Activated T-cell treated with anti-CD3 and anti-CD28 coated beads, Interleukin-2, amount 50 U/mL, for 24 hours (primary cell): ENCODE data around the gene PDSS1.
"Not testable (repeated sequence)": the region's sequence is repeated elsewhere in the genome, so short reads cannot be mapped to it uniquely, and the experiment has no call there.

Experiments
- DNase-seq: peaks from one replicate; pipeline ENCODE4 v3.0.0-alpha.2; 2020
- H3K27ac Mint-ChIP-seq: 2 replicates; pipeline ENCODE4 v1.8.0; 2020; ENCODE audit warnings: mild to moderate bottlenecking, mixed read lengths
- H3K27me3 Mint-ChIP-seq: 2 replicates; pipeline ENCODE4 v1.8.0; 2020; ENCODE audit warnings: mixed read lengths
- H3K36me3 Mint-ChIP-seq: 2 replicates; pipeline ENCODE4 v1.8.0; 2020; ENCODE audit warnings: low read depth, mixed read lengths
- H3K4me1 Mint-ChIP-seq: 2 replicates; pipeline ENCODE4 v1.8.0; 2020; ENCODE audit warnings: low read depth, mixed read lengths
- H3K4me3 Mint-ChIP-seq: 2 replicates; pipeline ENCODE4 v1.8.0; 2020; ENCODE audit warnings: mild to moderate bottlenecking, moderate library complexity, mixed read lengths
- H3K9me3 Mint-ChIP-seq: 2 replicates; pipeline ENCODE4 v1.8.0; 2020; ENCODE audit warnings: mixed read lengths

The PDSS1 gene

GRCh38 chr10:26685441-26685840, 12.1 kb upstream of the PDSS1 start:
- Mint-ChIP-seq H3K4me1 (peaks cover 36% of the 10 kb centered on the region), H3K27ac (no peak overlapping the region), H3K36me3 (no peaks in the 10 kb centered on the region), H3K4me3 (no peak overlapping the region), H3K9me3 (peaks cover 2% of the 10 kb centered on the region), H3K27me3 (peaks cover 2% of the 10 kb centered on the region)
- DNase-seq: no peak

GRCh38 chr10:26689399-26689798, 8.1 kb upstream of the PDSS1 start:
- peaks cover 16% of the 10 kb centered on the region for H3K4me1 Mint-ChIP-seq
- H3K27me3 Mint-ChIP-seq: peaks cover 2% of the 10 kb centered on the region
- H3K27ac Mint-ChIP-seq: no peak overlapping the region
- no peak for DNase-seq
- H3K4me3 Mint-ChIP-seq: no peak overlapping the region
- no peaks in the 10 kb centered on the region for H3K36me3 Mint-ChIP-seq
- peaks cover 2% of the 10 kb centered on the region for H3K9me3 Mint-ChIP-seq

- DNase-seq: no peak
These were observed 6.6 kb upstream of the PDSS1 start for GRCh38 chr10:26690731-26691475.

GRCh38 chr10:26694536-26694935, 3.0 kb upstream of the PDSS1 start:
- not testable (repeated sequence) for H3K27ac Mint-ChIP-seq, H3K4me3 Mint-ChIP-seq

More at GRCh38 chr10:26690731-26691475, 6.6 kb upstream of the PDSS1 start:
- no peaks in the 10 kb centered on the region for H3K36me3 Mint-ChIP-seq
- no peak overlapping the region for H3K27ac Mint-ChIP-seq
- peaks cover 13% of the 10 kb centered on the region for H3K4me1 Mint-ChIP-seq
- H3K27me3 Mint-ChIP-seq: no peaks in the 10 kb centered on the region
- no peak overlapping the region for H3K4me3 Mint-ChIP-seq
- peaks cover 2% of the 10 kb centered on the region for H3K9me3 Mint-ChIP-seq

GRCh38 chr10:26696786-26697162, 727 bp upstream of the PDSS1 start:
- no peaks in the 10 kb centered on the region for H3K9me3 Mint-ChIP-seq
- H3K27me3 Mint-ChIP-seq: no peaks in the 10 kb centered on the region
- DNase-seq: no peak
- peaks cover 45% of the 10 kb centered on the region for H3K36me3 Mint-ChIP-seq
- H3K4me1 Mint-ChIP-seq: peaks cover 40% of the 10 kb centered on the region
- peak overlapping the region; percentile 96 for H3K27ac Mint-ChIP-seq
- H3K4me3 Mint-ChIP-seq: peak overlapping the region; percentile 99

More at GRCh38 chr10:26694536-26694935, 3.0 kb upstream of the PDSS1 start:
- not testable (repeated sequence) for DNase-seq, H3K27me3 Mint-ChIP-seq, H3K9me3 Mint-ChIP-seq
- H3K36me3 Mint-ChIP-seq: peaks cover 24% of the 10 kb centered on the region
- peaks cover 29% of the 10 kb centered on the region for H3K4me1 Mint-ChIP-seq

GRCh38 chr10:26697922-26698608, 564 bp downstream of the PDSS1 start:
- peak; percentile 46 for DNase-seq

GRCh38 chr10:26698909-26699308, 1.4 kb downstream of the PDSS1 start:
- Mint-ChIP-seq H3K27me3 (no peaks in the 10 kb centered on the region), H3K9me3 (no peaks in the 10 kb centered on the region), H3K27ac (peak overlapping the region; percentile 97), H3K4me3 (peak overlapping the region; percentile 99), H3K4me1 (peaks cover 51% of the 10 kb centered on the region), H3K36me3 (peaks cover 63% of the 10 kb centered on the region)
- no peak for DNase-seq

More at GRCh38 chr10:26697922-26698608, 564 bp downstream of the PDSS1 start:
- H3K27me3 Mint-ChIP-seq: no peaks in the 10 kb centered on the region
- H3K36me3 Mint-ChIP-seq: peaks cover 58% of the 10 kb centered on the region
- H3K4me3 Mint-ChIP-seq: peak overlapping the region; percentile 99
- peak overlapping the region; percentile 97 for H3K27ac Mint-ChIP-seq
- H3K9me3 Mint-ChIP-seq: no peaks in the 10 kb centered on the region
- peaks cover 49% of the 10 kb centered on the region for H3K4me1 Mint-ChIP-seq

GRCh38 chr10:26699631-26700030, 2.1 kb downstream of the PDSS1 start:
- Mint-ChIP-seq H3K27me3 (no peaks in the 10 kb centered on the region), H3K4me3 (peak overlapping the region; percentile 99), H3K36me3 (peaks cover 69% of the 10 kb centered on the region), H3K4me1 (peaks cover 48% of the 10 kb centered on the region), H3K9me3 (no peaks in the 10 kb centered on the region), H3K27ac (no peak overlapping the region)
- DNase-seq: no peak

GRCh38 chr10:26700884-26701630, 3.6 kb downstream of the PDSS1 start:
- Mint-ChIP-seq H3K4me3 (no peak overlapping the region), H3K9me3 (no peaks in the 10 kb centered on the region), H3K36me3 (peaks cover 81% of the 10 kb centered on the region), H3K27me3 (no peaks in the 10 kb centered on the region), H3K27ac (no peak overlapping the region), H3K4me1 (peaks cover 47% of the 10 kb centered on the region)
- no peak for DNase-seq

GRCh38 chr10:26703096-26703495, 5.6 kb downstream of the PDSS1 start:
- no peaks in the 10 kb centered on the region for H3K9me3 Mint-ChIP-seq
- no peaks in the 10 kb centered on the region for H3K27me3 Mint-ChIP-seq
- H3K27ac Mint-ChIP-seq: no peak overlapping the region
- H3K4me1 Mint-ChIP-seq: peaks cover 46% of the 10 kb centered on the region
- no peak for DNase-seq
- H3K4me3 Mint-ChIP-seq: no peak overlapping the region
- peaks cover 92% of the 10 kb centered on the region for H3K36me3 Mint-ChIP-seq

- Mint-ChIP-seq H3K27me3 (no peaks in the 10 kb centered on the region), H3K27ac (no peak overlapping the region), H3K4me1 (peaks cover 38% of the 10 kb centered on the region), H3K9me3 (no peaks in the 10 kb centered on the region), H3K4me3 (no peak overlapping the region), H3K36me3 (peaks cover 91% of the 10 kb centered on the region)
- DNase-seq: no peak
These were observed 6.5 kb downstream of the PDSS1 start for GRCh38 chr10:26703974-26704373.

- Mint-ChIP-seq H3K27ac (no peak overlapping the region), H3K4me3 (no peak overlapping the region), H3K9me3 (no peaks in the 10 kb centered on the region), H3K27me3 (no peaks in the 10 kb centered on the region), H3K4me1 (peaks cover 21% of the 10 kb centered on the region), H3K36me3 (peaks cover 84% of the 10 kb centered on the region)
- DNase-seq: no peak
These were observed 8.7 kb downstream of the PDSS1 start for GRCh38 chr10:26706206-26706605.

- no peak overlapping the region for H3K27ac Mint-ChIP-seq
- no peaks in the 10 kb centered on the region for H3K27me3 Mint-ChIP-seq
- peaks cover 17% of the 10 kb centered on the region for H3K4me1 Mint-ChIP-seq
- peaks cover 84% of the 10 kb centered on the region for H3K36me3 Mint-ChIP-seq
- no peaks in the 10 kb centered on the region for H3K9me3 Mint-ChIP-seq
- no peak for DNase-seq
- H3K4me3 Mint-ChIP-seq: no peak overlapping the region
These were observed 9.4 kb downstream of the PDSS1 start for GRCh38 chr10:26706936-26707335.

GRCh38 chr10:26711324-26711723, 13.8 kb downstream of the PDSS1 start:
- peaks cover 90% of the 10 kb centered on the region for H3K36me3 Mint-ChIP-seq
- no peak for DNase-seq
- H3K27ac Mint-ChIP-seq: no peak overlapping the region
- peaks cover 5% of the 10 kb centered on the region for H3K4me1 Mint-ChIP-seq
- H3K4me3 Mint-ChIP-seq: no peak overlapping the region
- no peaks in the 10 kb centered on the region for H3K9me3 Mint-ChIP-seq
- no peaks in the 10 kb centered on the region for H3K27me3 Mint-ChIP-seq
